GM12878 (cell line): ENCODE measurements around the gene PRKAG2.

Source experiments
- MTA2 ChIP-seq: fragments of 450-650 bp; IDR thresholded peaks from 2 replicates; pipeline ENCODE4 v1.6.1; 2016; ENCODE audit warnings: low read depth, mild to moderate bottlenecking, moderate library complexity
- NFIC ChIP-seq: IDR thresholded peaks from 2 replicates; pipeline ENCODE4 v1.6.1; 2012; ENCODE audit warnings: low read depth, mild to moderate bottlenecking, inconsistent platforms, low read length, moderate library complexity
- POLR2AphosphoS5 ChIP-seq: IDR thresholded peaks from 2 replicates; pipeline ENCODE4 v1.6.1; 2011; ENCODE audit warnings: mild to moderate bottlenecking, low read length, inconsistent platforms
- SMC3 ChIP-seq: IDR thresholded peaks from 2 replicates; pipeline ENCODE4 v1.6.1; 2011; ENCODE audit warnings: low read length, improper control_type of control experiment, borderline replicate concordance
- YBX1 ChIP-seq: fragments of 450-650 bp; IDR thresholded peaks from 2 replicates; pipeline ENCODE4 v1.6.1; 2016; ENCODE audit warnings: antibody characterized with exemption
- TF ChIP-seq, protein P1 (sequence below): fragments of 450-650 bp; IDR thresholded peaks from 2 replicates; pipeline ENCODE4 v1.6.1; 2018; ENCODE audit warnings: mild to moderate bottlenecking, low read depth, moderate library complexity; ENCODE audit not compliant: partially characterized antibody
- TF ChIP-seq, protein P2 (sequence below), 3 experiments: IDR thresholded peaks in 2 of 3; conservative IDR thresholded peaks in 1 of 3; 2 replicates each; pipeline ENCODE4 v1.5.1; 2011; ENCODE audit warnings: low read depth in 3 of 3, low read length in 3 of 3, mild to moderate bottlenecking in 3 of 3, control low read depth in 2 of 3, moderate library complexity in 2 of 3, inconsistent platforms in 1 of 3, mixed read lengths in 1 of 3; ENCODE audit not compliant: control insufficient read depth in 2 of 3, insufficient read depth in 1 of 3; ENCODE audit errors: extremely low read depth in 1 of 3

DNA sequence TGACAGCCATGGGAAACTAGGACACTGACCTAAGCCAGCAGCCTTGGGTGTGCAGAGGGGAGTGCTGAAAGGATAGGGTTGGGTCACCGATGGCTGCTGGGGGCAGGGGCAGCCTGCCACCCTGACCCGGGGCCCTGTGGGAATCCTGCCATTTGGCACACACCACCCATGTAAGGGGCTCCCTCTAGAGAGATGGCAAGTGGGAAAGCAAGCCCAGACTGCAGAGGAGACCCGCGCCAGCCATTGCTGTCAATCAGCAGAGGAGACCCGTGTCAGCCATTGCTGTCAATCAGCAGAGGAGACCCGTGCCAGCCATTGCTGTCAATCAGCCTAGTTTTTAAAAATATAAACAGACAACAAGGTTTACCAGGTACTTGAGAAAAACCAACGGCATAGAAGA is 27.4 kb upstream of the PRKAG2 start:
- TF ChIP-seq YBX1 (no peak), POLR2AphosphoS5 (no peak), NFIC (no peak), MTA2 (no peak), SMC3 (no peak)
- TF ChIP-seq, protein P1, sequence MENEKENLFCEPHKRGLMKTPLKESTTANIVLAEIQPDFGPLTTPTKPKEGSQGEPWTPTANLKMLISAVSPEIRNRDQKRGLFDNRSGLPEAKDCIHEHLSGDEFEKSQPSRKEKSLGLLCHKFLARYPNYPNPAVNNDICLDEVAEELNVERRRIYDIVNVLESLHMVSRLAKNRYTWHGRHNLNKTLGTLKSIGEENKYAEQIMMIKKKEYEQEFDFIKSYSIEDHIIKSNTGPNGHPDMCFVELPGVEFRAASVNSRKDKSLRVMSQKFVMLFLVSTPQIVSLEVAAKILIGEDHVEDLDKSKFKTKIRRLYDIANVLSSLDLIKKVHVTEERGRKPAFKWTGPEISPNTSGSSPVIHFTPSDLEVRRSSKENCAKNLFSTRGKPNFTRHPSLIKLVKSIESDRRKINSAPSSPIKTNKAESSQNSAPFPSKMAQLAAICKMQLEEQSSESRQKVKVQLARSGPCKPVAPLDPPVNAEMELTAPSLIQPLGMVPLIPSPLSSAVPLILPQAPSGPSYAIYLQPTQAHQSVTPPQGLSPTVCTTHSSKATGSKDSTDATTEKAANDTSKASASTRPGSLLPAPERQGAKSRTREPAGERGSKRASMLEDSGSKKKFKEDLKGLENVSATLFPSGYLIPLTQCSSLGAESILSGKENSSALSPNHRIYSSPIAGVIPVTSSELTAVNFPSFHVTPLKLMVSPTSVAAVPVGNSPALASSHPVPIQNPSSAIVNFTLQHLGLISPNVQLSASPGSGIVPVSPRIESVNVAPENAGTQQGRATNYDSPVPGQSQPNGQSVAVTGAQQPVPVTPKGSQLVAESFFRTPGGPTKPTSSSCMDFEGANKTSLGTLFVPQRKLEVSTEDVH, result no peak
- TF ChIP-seq, protein P2, sequence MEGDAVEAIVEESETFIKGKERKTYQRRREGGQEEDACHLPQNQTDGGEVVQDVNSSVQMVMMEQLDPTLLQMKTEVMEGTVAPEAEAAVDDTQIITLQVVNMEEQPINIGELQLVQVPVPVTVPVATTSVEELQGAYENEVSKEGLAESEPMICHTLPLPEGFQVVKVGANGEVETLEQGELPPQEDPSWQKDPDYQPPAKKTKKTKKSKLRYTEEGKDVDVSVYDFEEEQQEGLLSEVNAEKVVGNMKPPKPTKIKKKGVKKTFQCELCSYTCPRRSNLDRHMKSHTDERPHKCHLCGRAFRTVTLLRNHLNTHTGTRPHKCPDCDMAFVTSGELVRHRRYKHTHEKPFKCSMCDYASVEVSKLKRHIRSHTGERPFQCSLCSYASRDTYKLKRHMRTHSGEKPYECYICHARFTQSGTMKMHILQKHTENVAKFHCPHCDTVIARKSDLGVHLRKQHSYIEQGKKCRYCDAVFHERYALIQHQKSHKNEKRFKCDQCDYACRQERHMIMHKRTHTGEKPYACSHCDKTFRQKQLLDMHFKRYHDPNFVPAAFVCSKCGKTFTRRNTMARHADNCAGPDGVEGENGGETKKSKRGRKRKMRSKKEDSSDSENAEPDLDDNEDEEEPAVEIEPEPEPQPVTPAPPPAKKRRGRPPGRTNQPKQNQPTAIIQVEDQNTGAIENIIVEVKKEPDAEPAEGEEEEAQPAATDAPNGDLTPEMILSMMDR (IDR thresholded peaks at IDR 0.05 in 2 of 3, conservative IDR thresholded peaks at IDR 0.05 in 1 of 3; ENCODE audit: control insufficient read depth in 2 of 3, extremely low read depth in 1 of 3, insufficient read depth in 1 of 3, low read depth in 3 of 3, low read length in 3 of 3), result no peak
